ENCODE data around the gene IRX4. TPM values are rescaled to one million over a fixed set of nuclear protein-coding genes. Genes with fewer than 3 reads are reported as not detected.

The IRX4 gene
- total RNA-seq, 1 donor = not detected

DNA sequence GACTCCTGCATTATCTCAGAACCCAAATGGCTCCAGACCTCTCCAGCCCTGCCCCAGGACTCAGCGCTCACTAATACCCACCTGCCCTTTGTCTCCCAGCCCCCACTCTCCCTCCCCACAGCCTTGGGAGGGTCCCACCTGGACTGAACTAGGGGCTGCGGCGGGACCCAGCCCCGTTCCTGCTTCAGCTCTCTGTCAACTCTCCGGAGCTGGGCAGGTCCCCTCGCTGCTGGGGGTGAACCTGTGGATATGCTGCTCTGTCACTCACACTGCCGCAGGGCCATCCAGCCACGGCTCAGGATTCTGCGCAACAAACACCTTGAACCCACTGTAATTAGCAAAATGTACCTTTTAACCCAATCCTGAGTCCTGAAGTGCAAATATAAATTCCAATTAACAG lies 44.7 kb downstream of the IRX4 start:
- TF ChIP-seq, protein P1, sequence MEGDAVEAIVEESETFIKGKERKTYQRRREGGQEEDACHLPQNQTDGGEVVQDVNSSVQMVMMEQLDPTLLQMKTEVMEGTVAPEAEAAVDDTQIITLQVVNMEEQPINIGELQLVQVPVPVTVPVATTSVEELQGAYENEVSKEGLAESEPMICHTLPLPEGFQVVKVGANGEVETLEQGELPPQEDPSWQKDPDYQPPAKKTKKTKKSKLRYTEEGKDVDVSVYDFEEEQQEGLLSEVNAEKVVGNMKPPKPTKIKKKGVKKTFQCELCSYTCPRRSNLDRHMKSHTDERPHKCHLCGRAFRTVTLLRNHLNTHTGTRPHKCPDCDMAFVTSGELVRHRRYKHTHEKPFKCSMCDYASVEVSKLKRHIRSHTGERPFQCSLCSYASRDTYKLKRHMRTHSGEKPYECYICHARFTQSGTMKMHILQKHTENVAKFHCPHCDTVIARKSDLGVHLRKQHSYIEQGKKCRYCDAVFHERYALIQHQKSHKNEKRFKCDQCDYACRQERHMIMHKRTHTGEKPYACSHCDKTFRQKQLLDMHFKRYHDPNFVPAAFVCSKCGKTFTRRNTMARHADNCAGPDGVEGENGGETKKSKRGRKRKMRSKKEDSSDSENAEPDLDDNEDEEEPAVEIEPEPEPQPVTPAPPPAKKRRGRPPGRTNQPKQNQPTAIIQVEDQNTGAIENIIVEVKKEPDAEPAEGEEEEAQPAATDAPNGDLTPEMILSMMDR (IDR thresholded peaks at IDR 0.05; ENCODE audit: insufficient read depth, low read length) = no peak
- no peak for DNase-seq (ENCODE audit: low read depth)

DNA sequence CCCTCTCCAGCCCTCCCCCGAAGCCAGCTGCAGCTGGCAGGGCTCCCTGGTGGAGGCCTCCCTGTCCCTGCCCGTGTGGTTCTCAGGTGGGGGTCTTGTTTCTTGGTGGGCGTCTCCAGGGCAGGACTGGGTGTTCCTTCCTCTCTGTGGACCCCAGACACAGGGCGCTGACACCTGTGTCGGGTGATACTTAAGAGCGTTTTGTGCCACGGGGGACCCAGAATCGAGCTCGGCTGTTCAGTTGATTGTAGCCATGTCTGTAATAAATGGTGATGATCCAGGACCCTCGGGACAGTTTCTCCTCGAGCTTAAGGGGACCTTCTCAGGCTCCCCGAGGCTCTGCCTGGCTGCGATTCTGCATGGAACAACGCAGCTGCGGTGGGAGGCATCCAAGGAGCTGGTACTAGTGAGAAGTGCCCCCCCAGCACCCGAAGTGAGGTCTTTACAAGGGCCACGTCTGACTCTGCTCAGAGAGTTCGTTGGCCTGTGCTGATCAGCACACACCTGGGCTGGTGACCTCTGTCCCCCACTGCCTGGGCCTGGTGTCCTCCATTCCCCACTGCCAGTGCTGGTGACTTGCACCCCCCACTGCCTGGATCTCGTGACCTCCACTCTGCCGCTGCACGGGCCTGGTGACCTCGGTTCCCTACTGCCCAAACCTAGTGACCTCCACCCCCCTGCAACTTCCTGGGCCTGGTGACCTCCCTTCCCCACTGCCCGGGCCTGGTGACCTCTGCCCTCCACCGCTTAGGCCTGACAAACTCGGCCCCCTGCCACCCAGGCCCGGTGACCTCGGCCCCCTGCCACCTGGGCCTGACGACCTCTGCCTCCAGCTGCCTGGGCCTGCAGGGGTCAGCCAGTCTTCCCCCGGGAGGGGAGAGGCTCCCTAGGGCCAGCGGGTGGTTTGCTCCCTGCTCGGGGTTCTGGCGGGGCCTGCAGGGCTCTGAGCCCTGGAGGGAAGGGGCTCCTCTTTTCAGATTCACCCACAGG lies 45.5 kb downstream of the IRX4 start:
- TF ChIP-seq, protein P1 (IDR thresholded peaks at IDR 0.05; ENCODE audit: insufficient read depth, low read length) = no peak
- no peak overlapping the region for H3K4me3 ChIP-seq (ENCODE audit: low read depth, low read length)
- no peak for DNase-seq (ENCODE audit: low read depth)

More for the DNA sequence above, 44.7 kb downstream of the IRX4 start:
- no peak overlapping the region for H3K4me3 ChIP-seq (ENCODE audit: low read depth, low read length)

DNA sequence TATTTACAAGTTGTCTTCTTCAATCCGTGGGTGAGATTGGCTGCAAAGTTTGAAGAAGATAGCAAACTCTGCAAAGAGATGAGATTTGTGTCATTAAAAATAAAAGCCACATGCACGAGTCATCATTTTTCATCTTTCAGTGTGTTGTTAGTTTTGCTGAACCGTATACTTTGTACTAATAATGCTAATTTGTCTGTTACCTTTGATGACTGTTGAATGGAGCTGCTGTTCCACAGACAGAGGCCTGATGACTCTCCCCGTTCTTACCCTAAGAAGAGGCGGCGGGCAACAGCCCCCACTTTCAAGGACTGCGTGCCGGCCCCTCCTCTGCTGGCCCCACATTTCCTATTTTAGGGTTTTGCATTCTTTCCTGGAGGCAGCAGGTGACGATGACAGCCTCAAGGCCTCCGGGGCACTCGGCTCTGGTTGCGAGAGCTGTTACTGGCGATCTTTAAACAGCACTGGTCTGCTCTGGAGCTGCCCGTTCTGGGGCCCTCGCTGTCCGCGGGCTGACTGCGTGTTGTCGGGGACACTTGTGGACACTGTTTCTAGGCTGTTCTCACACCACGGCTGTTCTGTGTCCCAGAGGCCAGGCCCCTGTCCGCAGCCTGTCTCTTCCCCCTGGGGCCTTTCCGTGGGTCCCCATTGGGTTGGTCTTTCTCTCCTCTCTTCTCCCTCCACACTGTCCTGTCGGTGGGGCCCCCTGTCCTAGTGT lies 46.4 kb downstream of the IRX4 start:
- DNase-seq (ENCODE audit: low read depth) = no peak
- TF ChIP-seq, protein P1 (IDR thresholded peaks at IDR 0.05; ENCODE audit: insufficient read depth, low read length) = no peak
- H3K4me3 ChIP-seq (ENCODE audit: low read depth, low read length) = no peak overlapping the region

DNA sequence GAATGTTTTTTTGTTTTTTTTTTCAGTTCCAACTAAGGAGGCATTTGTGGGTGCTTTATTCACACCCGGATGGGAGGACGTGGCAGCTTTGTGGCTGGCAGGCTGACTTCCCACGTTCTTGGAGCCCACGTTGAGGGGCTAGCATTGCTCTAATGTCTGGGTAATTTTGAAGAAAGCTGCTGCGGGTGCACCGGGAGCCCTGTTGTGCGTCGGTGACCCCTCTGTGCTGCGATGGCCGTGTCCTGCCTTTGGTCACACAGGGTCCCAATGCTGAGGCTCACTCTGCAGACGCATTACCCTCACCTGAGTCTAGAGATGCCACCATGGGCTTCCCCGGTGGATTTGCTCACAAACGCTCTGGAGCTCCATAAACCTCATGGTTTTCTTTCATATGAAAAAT lies 47.3 kb downstream of the IRX4 start:
- H3K4me3 ChIP-seq (ENCODE audit: low read depth, low read length) = no peak overlapping the region
- DNase-seq (ENCODE audit: low read depth) = no peak
- TF ChIP-seq, protein P1 (IDR thresholded peaks at IDR 0.05; ENCODE audit: insufficient read depth, low read length) = no peak

GRCh38 chr5:1834721-1835429 lies 47.9 kb downstream of the IRX4 start:
- TF ChIP-seq, protein P1 (IDR thresholded peaks at IDR 0.05; ENCODE audit: insufficient read depth, low read length) = no peak
- H3K4me3 ChIP-seq (ENCODE audit: low read depth, low read length) = no peak overlapping the region
- DNase-seq (ENCODE audit: low read depth) = no peak

GRCh38 chr5:1834022-1834551 lies 48.6 kb downstream of the IRX4 start:
- DNase-seq (ENCODE audit: low read depth) = no peak
- H3K4me3 ChIP-seq (ENCODE audit: low read depth, low read length) = no peak overlapping the region
- TF ChIP-seq, protein P1 (IDR thresholded peaks at IDR 0.05; ENCODE audit: insufficient read depth, low read length) = no peak
